NB4 (cell line): Measurements from ENCODE around the gene MICAL3.

Experiments used
- POLR2A ChIP-seq: IDR thresholded peaks from 2 replicates; pipeline ENCODE4 v1.6.1; 2011; ENCODE audit warnings: mild to moderate bottlenecking; ENCODE audit not compliant: insufficient read length; ENCODE audit errors: extremely low read depth
- TF ChIP-seq, protein P1 (sequence below): IDR thresholded peaks from one replicate; pipeline ENCODE4 v1.5.1; 2012; ENCODE audit warnings: low read depth, low read length
- TF ChIP-seq, protein P2 (sequence below): IDR thresholded peaks from 2 replicates; pipeline ENCODE4 v1.6.1; 2011; ENCODE audit warnings: low read depth, low read length

DNA sequence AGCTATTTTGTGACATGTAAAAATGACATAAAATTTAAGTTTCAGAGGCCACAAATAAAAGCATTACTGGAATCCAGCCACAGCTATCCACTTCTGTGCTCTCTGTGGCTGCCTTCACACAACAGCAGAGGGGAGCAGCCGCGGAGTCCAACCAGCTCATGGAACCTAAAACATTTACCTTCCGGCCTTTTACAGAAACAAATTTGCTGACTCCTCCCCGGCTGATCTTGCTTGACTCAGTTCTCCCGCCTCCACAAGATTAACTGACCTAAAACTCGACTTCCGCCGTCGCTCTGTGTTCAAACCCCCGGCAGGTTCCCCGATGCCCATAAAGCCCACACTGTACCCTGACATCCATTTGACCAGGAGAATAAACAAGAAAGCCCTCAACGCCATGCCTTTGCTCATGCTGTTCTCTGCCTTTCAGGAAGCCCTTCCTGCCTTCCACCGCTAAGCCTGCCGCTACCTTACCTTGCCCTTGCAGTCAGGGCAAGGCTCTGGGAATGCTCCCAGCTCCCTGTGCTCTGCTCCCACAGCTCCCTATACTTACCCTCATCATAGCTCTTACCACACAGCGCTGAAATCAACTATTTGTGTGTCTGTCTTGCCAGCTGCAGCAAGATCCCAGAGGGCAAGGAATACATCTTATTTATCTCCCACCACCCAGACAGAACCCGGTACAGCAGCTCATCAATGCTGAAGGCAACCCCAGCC lies 35.4 kb downstream of the MICAL3 start:
- TF ChIP-seq, protein P1, sequence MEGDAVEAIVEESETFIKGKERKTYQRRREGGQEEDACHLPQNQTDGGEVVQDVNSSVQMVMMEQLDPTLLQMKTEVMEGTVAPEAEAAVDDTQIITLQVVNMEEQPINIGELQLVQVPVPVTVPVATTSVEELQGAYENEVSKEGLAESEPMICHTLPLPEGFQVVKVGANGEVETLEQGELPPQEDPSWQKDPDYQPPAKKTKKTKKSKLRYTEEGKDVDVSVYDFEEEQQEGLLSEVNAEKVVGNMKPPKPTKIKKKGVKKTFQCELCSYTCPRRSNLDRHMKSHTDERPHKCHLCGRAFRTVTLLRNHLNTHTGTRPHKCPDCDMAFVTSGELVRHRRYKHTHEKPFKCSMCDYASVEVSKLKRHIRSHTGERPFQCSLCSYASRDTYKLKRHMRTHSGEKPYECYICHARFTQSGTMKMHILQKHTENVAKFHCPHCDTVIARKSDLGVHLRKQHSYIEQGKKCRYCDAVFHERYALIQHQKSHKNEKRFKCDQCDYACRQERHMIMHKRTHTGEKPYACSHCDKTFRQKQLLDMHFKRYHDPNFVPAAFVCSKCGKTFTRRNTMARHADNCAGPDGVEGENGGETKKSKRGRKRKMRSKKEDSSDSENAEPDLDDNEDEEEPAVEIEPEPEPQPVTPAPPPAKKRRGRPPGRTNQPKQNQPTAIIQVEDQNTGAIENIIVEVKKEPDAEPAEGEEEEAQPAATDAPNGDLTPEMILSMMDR = no peak
- no peak for TF ChIP-seq POLR2A
- TF ChIP-seq, protein P2, sequence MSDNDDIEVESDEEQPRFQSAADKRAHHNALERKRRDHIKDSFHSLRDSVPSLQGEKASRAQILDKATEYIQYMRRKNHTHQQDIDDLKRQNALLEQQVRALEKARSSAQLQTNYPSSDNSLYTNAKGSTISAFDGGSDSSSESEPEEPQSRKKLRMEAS = no peak
